IMR-90 (cell line): ENCODE results near the gene CUL4A. TPM values are rescaled to one million over a fixed set of nuclear protein-coding genes. Genes with fewer than 3 reads are reported as not detected.

Experiments used
- ATAC-seq: fragments of 200-7000 bp; cut with Tn5 transposase; 2 replicates; pipeline ENCODE4 v1.9.1; 2020; ENCODE audit warnings: low read depth, mild to moderate bottlenecking, moderate library complexity
- BruUV-seq: library from RNA; stranded (reverse); fragments of 400-500 nt; replicated peaks from 2 replicates; lab custom pipeline; 2021; lab: Mats Ljungman, UMichigan
- CTCF ChIA-PET: fragments of 300-600 bp; formaldehyde crosslinking; extraction: SDS; loops from one replicate; lab custom pipeline; 2021; ENCODE audit warnings: antibody characterized with exemption; lab: Yijun Ruan, JAX
- POLR2A ChIA-PET: fragments of 300-600 bp; sonication (Branson Sonifier 250); formaldehyde crosslinking; loops from one replicate; lab custom pipeline; 2022; ENCODE audit warnings: antibody characterized with exemption; ENCODE audit not compliant: unreplicated experiment; lab: Charles Lee
- DNase-seq: peaks from one replicate; pipeline ENCODE4 v3.0.0; 2013
- H2AFZ ChIP-seq: replicated peaks from 2 replicates; pipeline ENCODE3; 2013; ENCODE audit warnings: low read length, mild to moderate bottlenecking; ENCODE audit not compliant: poor library complexity
- H2AK5ac ChIP-seq: 2 replicates; pipeline ENCODE4 v1.6.1; 2013; ENCODE audit warnings: low read depth, low read length, inconsistent platforms
- H2AK9ac ChIP-seq: replicated peaks from 2 replicates; pipeline ENCODE3; 2013; ENCODE audit warnings: mild to moderate bottlenecking, low read depth, low read length, moderate library complexity; ENCODE audit not compliant: poor library complexity
- H2BK120ac ChIP-seq: 2 replicates; pipeline ENCODE4 v1.6.1; 2013; ENCODE audit warnings: low read depth, low read length, inconsistent platforms
- H2BK15ac ChIP-seq: 3 replicates; pipeline ENCODE4 v1.6.1; 2013; ENCODE audit warnings: low read depth, low read length, inconsistent platforms
- H2BK20ac ChIP-seq: 2 replicates; pipeline ENCODE4 v1.6.1; 2013; ENCODE audit warnings: low read depth, mild to moderate bottlenecking, inconsistent platforms, low read length, moderate library complexity
- H2BK5ac ChIP-seq: 2 replicates; pipeline ENCODE4 v1.6.1; 2013; ENCODE audit warnings: mild to moderate bottlenecking, low read depth, low read length, inconsistent platforms; ENCODE audit not compliant: poor library complexity, severe bottlenecking
- H3K14ac ChIP-seq: replicated peaks from 2 replicates; pipeline ENCODE4 v1.6.1; 2013; ENCODE audit warnings: low read depth, low read length, inconsistent platforms
- H3K18ac ChIP-seq: 2 replicates; pipeline ENCODE4 v1.6.1; 2013; ENCODE audit warnings: low read depth, low read length, control low read depth
- H3K23ac ChIP-seq: 2 replicates; pipeline ENCODE4 v1.6.1; 2013; ENCODE audit warnings: low read depth, low read length, inconsistent platforms
- H3K27ac ChIP-seq: 2 replicates; pipeline ENCODE4 v1.5.1; 2013; ENCODE audit warnings: mild to moderate bottlenecking, control low read depth, low read length; ENCODE audit not compliant: insufficient read depth
- H3K27me3 ChIP-seq: 2 replicates; pipeline ENCODE4 v1.6.1; 2013; ENCODE audit warnings: low read length; ENCODE audit not compliant: control insufficient read depth, insufficient read depth
- H3K36me3 ChIP-seq: 2 replicates; pipeline ENCODE4 v1.6.1; 2013; ENCODE audit warnings: low read length, mixed read lengths; ENCODE audit not compliant: control insufficient read depth, insufficient read depth
- H3K4ac ChIP-seq: 2 replicates; pipeline ENCODE4 v1.6.1; 2013; ENCODE audit warnings: low read depth, low read length, inconsistent platforms
- H3K4me1 ChIP-seq: 2 replicates; pipeline ENCODE4 v1.6.1; 2013; ENCODE audit warnings: low read length, mixed read lengths; ENCODE audit not compliant: control insufficient read depth, insufficient read depth
- H3K4me2 ChIP-seq: 2 replicates; pipeline ENCODE4 v1.6.1; 2013; ENCODE audit warnings: low read depth, mild to moderate bottlenecking, control low read depth, low read length, moderate library complexity
- H3K4me3 ChIP-seq: 2 replicates; pipeline ENCODE4 v1.5.1; 2013; ENCODE audit warnings: low read depth, mild to moderate bottlenecking, control low read depth, low read length, moderate library complexity; ENCODE audit not compliant: insufficient read depth
- H3K56ac ChIP-seq: 2 replicates; pipeline ENCODE4 v1.6.1; 2013; ENCODE audit warnings: low read length, inconsistent platforms; ENCODE audit not compliant: insufficient read depth; ENCODE audit errors: extremely low read depth
- H3K79me1 ChIP-seq, 2 experiments: 2 replicates each; pipeline ENCODE4 v1.6.1; 2013; ENCODE audit warnings: low read length in 2 of 2, inconsistent platforms in 1 of 2, low read depth in 1 of 2
- H3K9ac ChIP-seq: 2 replicates; pipeline ENCODE4 v1.6.1; 2013; ENCODE audit warnings: low read depth, low read length, control low read depth
- H3K9me1 ChIP-seq: 2 replicates; pipeline ENCODE4 v1.6.1; 2013; ENCODE audit warnings: low read length, inconsistent platforms; ENCODE audit not compliant: insufficient read depth
- H3K9me3 ChIP-seq: 2 replicates; pipeline ENCODE4 v1.6.1; 2013; ENCODE audit warnings: low read length; ENCODE audit not compliant: control insufficient read depth, insufficient read depth
- H4K20me1 ChIP-seq: 2 replicates; pipeline ENCODE4 v1.6.1; 2013; ENCODE audit warnings: low read length, inconsistent platforms; ENCODE audit not compliant: insufficient read depth
- H4K5ac ChIP-seq: 2 replicates; pipeline ENCODE4 v1.6.1; 2013; ENCODE audit warnings: mild to moderate bottlenecking, low read depth, low read length, control low read depth
- H4K8ac ChIP-seq, 2 experiments: 2 replicates each; pipeline ENCODE4 v1.6.1; 2013; ENCODE audit warnings: low read depth in 2 of 2, low read length in 2 of 2, control low read depth in 1 of 2, inconsistent platforms in 1 of 2
- H4K91ac ChIP-seq: 2 replicates; pipeline ENCODE4 v1.6.1; 2013; ENCODE audit warnings: low read depth, low read length, inconsistent platforms; ENCODE audit not compliant: insufficient read depth
- BHLHE40 ChIP-seq: fragments of 150-350 bp; IDR thresholded peaks from 2 replicates; pipeline ENCODE4 v1.6.1; 2016; ENCODE audit warnings: mild to moderate bottlenecking, low read depth, low read length
- CEBPB ChIP-seq: IDR thresholded peaks from 2 replicates; pipeline ENCODE4 v1.6.1; 2012; ENCODE audit warnings: low read depth, low read length, improper control_type of control experiment
- MAFK ChIP-seq: IDR thresholded peaks from 2 replicates; pipeline ENCODE4 v1.6.1; 2012; ENCODE audit warnings: low read depth, low read length, improper control_type of control experiment
- MAZ ChIP-seq: IDR thresholded peaks from 2 replicates; pipeline ENCODE4 v1.6.1; 2012; ENCODE audit warnings: low read depth, mild to moderate bottlenecking, low read length, improper control_type of control experiment, moderate library complexity, borderline replicate concordance
- MXI1 ChIP-seq: IDR thresholded peaks from 2 replicates; pipeline ENCODE4 v1.6.1; 2012; ENCODE audit warnings: low read depth, mild to moderate bottlenecking, low read length, moderate library complexity, borderline replicate concordance
- NFE2L2 ChIP-seq: fragments of 150-350 bp; IDR thresholded peaks from 2 replicates; pipeline ENCODE4 v1.6.1; 2016; ENCODE audit warnings: low read depth, mild to moderate bottlenecking, low read length
- POLR2A ChIP-seq: IDR thresholded peaks from 2 replicates; pipeline ENCODE4 v1.6.1; 2012; ENCODE audit warnings: mild to moderate bottlenecking, low read depth, low read length
- RAD21 ChIP-seq: IDR thresholded peaks from 2 replicates; pipeline ENCODE4 v1.6.1; 2012; ENCODE audit warnings: low read length, improper control_type of control experiment
- RCOR1 ChIP-seq: IDR thresholded peaks from 2 replicates; pipeline ENCODE4 v1.6.1; 2012; ENCODE audit warnings: mild to moderate bottlenecking, low read length, improper control_type of control experiment; ENCODE audit not compliant: insufficient replicate concordance
- RFX5 ChIP-seq: IDR thresholded peaks from 2 replicates; pipeline ENCODE4 v1.8.0; 2012; ENCODE audit warnings: low read depth, mild to moderate bottlenecking, low read length, moderate library complexity
- WGBS, 2 experiments: methylation state at CpG; one replicate each; pipeline versions ENCODE4 v1.1.5 to v1.1.7; 2013; ENCODE audit warnings: missing lambda C conversion rate in 2 of 2; ENCODE audit not compliant: insufficient read length in 1 of 2; ENCODE audit errors: extremely low coverage in 2 of 2; 5-methylcytosine and 5-hydroxymethylcytosine counted together
- dilution Hi-C: fragments of 300-500 bp; cut with HindIII; formaldehyde crosslinking; loops from one replicate; pipeline ENCODE4 v1.14.3; 2018; ENCODE audit warnings: low sequenced_read_pairs; ENCODE audit not compliant: unreplicated experiment
- in situ Hi-C: fragments of 300-500 bp; cut with MboI; formaldehyde crosslinking; loops from 3 replicates; pipeline ENCODE4 v1.14.3; 2019; ENCODE audit warnings: low sequenced_read_pairs, inconsistent platforms, mixed read lengths
- intact Hi-C: fragments of 100-400 bp; cut with micrococcal nuclease; formaldehyde crosslinking; loops from 2 replicates; pipeline ENCODE4 v1.10.0; 2022
- polyA plus RNA-seq, 3 experiments: library from polyadenylated mRNA; depleted of rRNA; stranded (reverse); fragments of >200 nt; gene quantifications; 2 replicates each; pipeline ENCODE4 v1.2.3, GENCODE V29; 2012; ENCODE audit warnings: low replicate concordance in 1 of 3
- total RNA-seq: library from RNA; depleted of rRNA; stranded (reverse); fragments of >200 nt; gene quantifications from 2 replicates; pipeline ENCODE4 v1.2.3, GENCODE V29; 2012
- TF ChIP-seq, protein P1 (sequence below): fragments of 150-350 bp; IDR thresholded peaks from 2 replicates; pipeline ENCODE4 v1.6.1; 2017; ENCODE audit warnings: mild to moderate bottlenecking, antibody characterized with exemption, low read length, low read depth
- TF ChIP-seq, protein P2 (sequence below): conservative IDR thresholded peaks from 2 replicates; pipeline ENCODE4 v1.5.1; 2012; ENCODE audit warnings: mild to moderate bottlenecking, low read depth, low read length, improper control_type of control experiment
- TF ChIP-seq, protein P3 (sequence below): fragments of 150-350 bp; IDR thresholded peaks from 2 replicates; pipeline ENCODE4 v1.6.1; 2016; ENCODE audit warnings: low read depth, mild to moderate bottlenecking, low read length, moderate library complexity, borderline replicate concordance

The CUL4A gene
- total and polyA plus RNA-seq, 2 of the 4 experiments (the other 2 are of a cell fraction) = 86.0 to 146 TPM

DNA sequence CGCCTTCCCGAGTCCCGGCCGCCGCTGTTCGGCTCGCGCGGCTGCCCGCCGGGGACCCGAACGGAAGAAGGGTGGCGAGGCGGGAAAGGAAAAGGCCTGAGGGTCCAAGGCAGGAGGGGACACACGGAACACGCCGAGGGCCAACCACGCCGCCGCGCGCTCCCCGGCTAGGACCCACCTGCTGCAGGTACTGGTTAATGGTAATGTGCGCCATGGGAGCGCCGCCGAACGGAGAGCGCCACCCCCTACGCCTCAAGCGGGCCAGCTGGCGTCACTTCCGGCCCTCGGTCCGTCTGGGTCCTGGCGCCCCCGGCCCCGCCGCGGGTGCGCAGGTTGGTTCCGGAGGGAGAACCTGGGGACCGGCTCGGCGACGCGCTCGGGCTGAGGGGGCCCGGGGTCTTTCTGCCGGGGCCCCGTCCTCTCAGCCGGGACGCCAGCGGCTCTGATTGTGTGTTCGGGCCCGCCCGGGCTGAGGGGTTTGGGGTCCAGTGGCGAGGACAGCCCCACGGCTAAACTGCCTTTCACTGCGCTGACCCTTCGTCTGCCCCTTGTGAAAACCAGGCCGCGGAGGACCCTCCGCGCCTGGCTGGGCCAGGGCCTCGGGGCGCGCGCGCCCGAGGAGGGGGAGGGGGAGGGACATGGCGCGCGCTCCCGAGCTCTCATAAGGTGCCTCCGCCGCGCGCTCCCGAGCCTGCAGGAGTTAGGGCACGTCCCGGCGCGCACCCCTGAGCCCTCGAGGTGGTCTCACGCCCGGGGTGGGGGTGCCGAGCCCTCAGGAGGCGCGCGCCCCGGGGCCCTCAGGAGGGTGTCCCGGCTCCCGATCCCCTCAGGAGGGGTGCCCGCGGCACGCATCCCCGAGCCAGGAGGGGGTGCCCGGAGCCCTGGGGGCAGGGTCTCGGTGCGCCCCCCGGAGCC is 735 bp upstream of the CUL4A start, which contains the start of gene PCID2:
PCID2 (minus strand) TSS at position 249 of the 915 bp plus-strand sequence; CDS start at position 214, 35 bp downstream.
- H2AFZ ChIP-seq = peak within 1 kb of the TSS; percentile 91
- peak within 1 kb of the TSS; percentile 88 for H3K23ac ChIP-seq
- H2AK5ac ChIP-seq = peak within 1 kb of the TSS; percentile 45
- in situ Hi-C loops (no loop called here), dilution Hi-C loops (no loop called here), intact Hi-C loops (loop anchor here (2.0 kb wide), 1 partner anchor 30 kb away; no protein-coding TSS in a partner anchor)
- H2BK15ac ChIP-seq = no peak within 1 kb of the TSS; the same call in 1 of the 3 replicates
- peak; percentile 84 for DNase-seq
- H3K4ac ChIP-seq = peak within 1 kb of the TSS; percentile 87
- no TSS peak for BruUV-seq
- H2BK20ac ChIP-seq = peak within 1 kb of the TSS; percentile 27
- H4K8ac ChIP-seq = peak within 1 kb of the TSS; percentile 27 to 97
- peak within 1 kb of the TSS; percentile 77 for H2BK120ac ChIP-seq
- H4K20me1 ChIP-seq = peaks cover 43% of the 10 kb centered on the region
- peak within 1 kb of the TSS; percentile 93 for H4K91ac ChIP-seq
- H3K27me3 ChIP-seq = no peaks in the 10 kb centered on the region
- peak within 1 kb of the TSS; percentile 58 for H3K56ac ChIP-seq
- peak within 1 kb of the TSS; percentile 99 for H2BK5ac ChIP-seq
- ChIA-PET POLR2A (interaction anchor here (0.6 to 1.7 kb wide), 2 partner anchors 8 to 21 kb away, joined by 4 read pairs; no protein-coding TSS in a partner anchor), CTCF (no interaction called here)
- peaks cover 11% of the 10 kb centered on the region for H3K36me3 ChIP-seq
- peak within 1 kb of the TSS; percentile 98 for H4K5ac ChIP-seq
- ATAC-seq = peak; percentile 73
- no peaks in the 10 kb centered on the region for H3K9me3 ChIP-seq
- H3K79me1 ChIP-seq = peaks cover 19 to 50% of the 10 kb centered on the region in 2 experiments
- H3K4me2 ChIP-seq = peak within 1 kb of the TSS; percentile 100
- WGBS, 2 experiments = 0% methylated on average over 31 of the region's 103 CpGs; no CpG with 5 or more reads in 1 of the 2 experiments
- peaks cover 21% of the 10 kb centered on the region for H3K4me1 ChIP-seq
- peak within 1 kb of the TSS; percentile 87 for H3K18ac ChIP-seq
- peak within 1 kb of the TSS; percentile 95 for H3K9ac ChIP-seq
- peaks cover 20% of the 10 kb centered on the region for H3K9me1 ChIP-seq
- H3K27ac ChIP-seq = peak within 1 kb of the TSS; percentile 99
- peak within 1 kb of the TSS; percentile 80 for H3K14ac ChIP-seq
- H2AK9ac ChIP-seq = peak within 1 kb of the TSS; percentile 98
- H3K4me3 ChIP-seq = peak within 1 kb of the TSS; percentile 96
- no peak for TF ChIP-seq MXI1
- TF ChIP-seq, protein P1, sequence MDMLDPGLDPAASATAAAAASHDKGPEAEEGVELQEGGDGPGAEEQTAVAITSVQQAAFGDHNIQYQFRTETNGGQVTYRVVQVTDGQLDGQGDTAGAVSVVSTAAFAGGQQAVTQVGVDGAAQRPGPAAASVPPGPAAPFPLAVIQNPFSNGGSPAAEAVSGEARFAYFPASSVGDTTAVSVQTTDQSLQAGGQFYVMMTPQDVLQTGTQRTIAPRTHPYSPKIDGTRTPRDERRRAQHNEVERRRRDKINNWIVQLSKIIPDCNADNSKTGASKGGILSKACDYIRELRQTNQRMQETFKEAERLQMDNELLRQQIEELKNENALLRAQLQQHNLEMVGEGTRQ = no peak
- 0 out of 2 replicates have a peak, but pooled peaks have one; percentile 15 for TF ChIP-seq BHLHE40
- TF ChIP-seq, protein P2, sequence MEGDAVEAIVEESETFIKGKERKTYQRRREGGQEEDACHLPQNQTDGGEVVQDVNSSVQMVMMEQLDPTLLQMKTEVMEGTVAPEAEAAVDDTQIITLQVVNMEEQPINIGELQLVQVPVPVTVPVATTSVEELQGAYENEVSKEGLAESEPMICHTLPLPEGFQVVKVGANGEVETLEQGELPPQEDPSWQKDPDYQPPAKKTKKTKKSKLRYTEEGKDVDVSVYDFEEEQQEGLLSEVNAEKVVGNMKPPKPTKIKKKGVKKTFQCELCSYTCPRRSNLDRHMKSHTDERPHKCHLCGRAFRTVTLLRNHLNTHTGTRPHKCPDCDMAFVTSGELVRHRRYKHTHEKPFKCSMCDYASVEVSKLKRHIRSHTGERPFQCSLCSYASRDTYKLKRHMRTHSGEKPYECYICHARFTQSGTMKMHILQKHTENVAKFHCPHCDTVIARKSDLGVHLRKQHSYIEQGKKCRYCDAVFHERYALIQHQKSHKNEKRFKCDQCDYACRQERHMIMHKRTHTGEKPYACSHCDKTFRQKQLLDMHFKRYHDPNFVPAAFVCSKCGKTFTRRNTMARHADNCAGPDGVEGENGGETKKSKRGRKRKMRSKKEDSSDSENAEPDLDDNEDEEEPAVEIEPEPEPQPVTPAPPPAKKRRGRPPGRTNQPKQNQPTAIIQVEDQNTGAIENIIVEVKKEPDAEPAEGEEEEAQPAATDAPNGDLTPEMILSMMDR = no peak
- TF ChIP-seq CEBPB = no peak
- no peak for TF ChIP-seq RAD21
- TF ChIP-seq, protein P3, sequence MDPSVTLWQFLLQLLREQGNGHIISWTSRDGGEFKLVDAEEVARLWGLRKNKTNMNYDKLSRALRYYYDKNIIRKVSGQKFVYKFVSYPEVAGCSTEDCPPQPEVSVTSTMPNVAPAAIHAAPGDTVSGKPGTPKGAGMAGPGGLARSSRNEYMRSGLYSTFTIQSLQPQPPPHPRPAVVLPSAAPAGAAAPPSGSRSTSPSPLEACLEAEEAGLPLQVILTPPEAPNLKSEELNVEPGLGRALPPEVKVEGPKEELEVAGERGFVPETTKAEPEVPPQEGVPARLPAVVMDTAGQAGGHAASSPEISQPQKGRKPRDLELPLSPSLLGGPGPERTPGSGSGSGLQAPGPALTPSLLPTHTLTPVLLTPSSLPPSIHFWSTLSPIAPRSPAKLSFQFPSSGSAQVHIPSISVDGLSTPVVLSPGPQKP = no peak
- TF ChIP-seq POLR2A = no peak; the same call in 1 of the 2 replicates
- 0 out of 2 replicates have a peak, but pooled peaks have one; percentile 12 for TF ChIP-seq NFE2L2
- TF ChIP-seq MAFK = no peak
- TF ChIP-seq RFX5 = no peak
- TF ChIP-seq MAZ = peak; percentile 88; the same call in 1 of the 2 replicates
- no peak for TF ChIP-seq RCOR1
